Gastrocnemius medialis (tissue), 4 donors: Measurements from ENCODE around the gene TACR1.

Experiments
- POLR2A ChIP-seq, 2 donors: fragments of 450-650 bp; IDR thresholded peaks; one replicate each; pipeline ENCODE4 v1.6.1; 2017; ENCODE audit warnings: antibody characterized with exemption in 2 of 2, mild to moderate bottlenecking in 2 of 2, moderate library complexity in 2 of 2
- TF ChIP-seq, protein P1 (sequence below), 5 experiments: fragments of 450-650 bp in 3 of 5; fragments of 200-600 bp in 2 of 5; sonication (generic) in 2 of 5; IDR thresholded peaks in 4 of 5; conservative IDR thresholded peaks in 1 of 5; 1 replicate in 4 of 5; 2 replicates in 1 of 5; pipeline ENCODE4 v1.5.1; 2016 to 2019; ENCODE audit warnings: antibody characterized with exemption in 5 of 5, mild to moderate bottlenecking in 3 of 5, moderate library complexity in 3 of 5

GRCh38 chr2:75134860-75135259 lies 64.5 kb downstream of the TACR1 start:
- TF ChIP-seq, protein P1, sequence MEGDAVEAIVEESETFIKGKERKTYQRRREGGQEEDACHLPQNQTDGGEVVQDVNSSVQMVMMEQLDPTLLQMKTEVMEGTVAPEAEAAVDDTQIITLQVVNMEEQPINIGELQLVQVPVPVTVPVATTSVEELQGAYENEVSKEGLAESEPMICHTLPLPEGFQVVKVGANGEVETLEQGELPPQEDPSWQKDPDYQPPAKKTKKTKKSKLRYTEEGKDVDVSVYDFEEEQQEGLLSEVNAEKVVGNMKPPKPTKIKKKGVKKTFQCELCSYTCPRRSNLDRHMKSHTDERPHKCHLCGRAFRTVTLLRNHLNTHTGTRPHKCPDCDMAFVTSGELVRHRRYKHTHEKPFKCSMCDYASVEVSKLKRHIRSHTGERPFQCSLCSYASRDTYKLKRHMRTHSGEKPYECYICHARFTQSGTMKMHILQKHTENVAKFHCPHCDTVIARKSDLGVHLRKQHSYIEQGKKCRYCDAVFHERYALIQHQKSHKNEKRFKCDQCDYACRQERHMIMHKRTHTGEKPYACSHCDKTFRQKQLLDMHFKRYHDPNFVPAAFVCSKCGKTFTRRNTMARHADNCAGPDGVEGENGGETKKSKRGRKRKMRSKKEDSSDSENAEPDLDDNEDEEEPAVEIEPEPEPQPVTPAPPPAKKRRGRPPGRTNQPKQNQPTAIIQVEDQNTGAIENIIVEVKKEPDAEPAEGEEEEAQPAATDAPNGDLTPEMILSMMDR (IDR thresholded peaks at IDR 0.05 in 4 of 5, conservative IDR thresholded peaks at IDR 0.05 in 1 of 5), result no peak
- no peak for TF ChIP-seq POLR2A (IDR thresholded peaks at IDR 0.05)
